Measurements from ENCODE around the gene EIF4E2.

GRCh38 chr2:232562515-232563151 is 12.1 kb downstream of the EIF4E2 start:
- no peak for TF ChIP-seq CTCF (IDR thresholded peaks at IDR 0.05)
- no peak for TF ChIP-seq POLR2A (IDR thresholded peaks at IDR 0.05)
- no peak for TF ChIP-seq POLR2AphosphoS5 (IDR thresholded peaks at IDR 0.05)

All from prostate gland (tissue), 2 donors.